ENCODE data around the gene SPG21. TPM values are rescaled to one million over a fixed set of nuclear protein-coding genes. Genes with fewer than 3 reads are reported as not detected.
A peak's percentile ranks its signal among the peaks of the same experiment; 100 is the strongest.

The SPG21 gene
- total and polyA plus RNA-seq, 2 of the 13 experiments (the other 11 are each of a cell fraction or from before 2014, with no cell fraction given), result 36.7 to 42.4 TPM

DNA sequence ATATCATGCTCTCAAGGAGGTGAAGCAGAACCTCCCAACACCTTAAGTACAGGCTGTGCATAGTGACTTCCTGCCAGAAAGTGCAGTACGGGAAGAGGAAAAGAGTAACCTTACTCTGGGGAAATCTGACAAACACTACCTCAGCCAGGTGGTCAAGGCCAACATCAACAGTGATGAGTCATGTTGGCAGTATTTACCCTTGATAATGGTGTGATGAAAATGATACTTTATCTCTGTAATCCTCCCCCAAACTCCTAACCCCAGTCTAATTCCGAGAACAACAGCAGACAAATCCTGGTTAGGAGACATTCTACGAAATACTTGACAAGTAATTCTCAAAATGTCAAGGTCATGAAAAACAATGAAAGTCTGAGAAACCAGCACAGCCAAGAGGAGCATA, 51.5 kb downstream of the SPG21 start (continued):
- TF ChIP-seq REST (IDR thresholded peaks at IDR 0.05; ENCODE audit: borderline replicate concordance in 1 of 2, low read depth in 1 of 2, low read length in 2 of 2) (no peak), ZFP82 (CRISPR knock-in tag; IDR thresholded peaks at IDR 0.05; ENCODE audit: borderline replicate concordance) (no peak), TBP (CRISPR knock-in tag; IDR thresholded peaks at IDR 0.05) (no peak), EED (CRISPR knock-in tag; IDR thresholded peaks at IDR 0.05) (no peak), PITX1 (CRISPR knock-in tag; IDR thresholded peaks at IDR 0.05) (no peak), FLYWCH1 (CRISPR knock-in tag; IDR thresholded peaks at IDR 0.05) (no peak), NFRKB (IDR thresholded peaks at IDR 0.05) (no peak), ZNF639 (CRISPR knock-in tag; conservative IDR thresholded peaks at IDR 0.05) (no peak), TBL1XR1 (IDR thresholded peaks at IDR 0.05; ENCODE audit: borderline replicate concordance, low read length, partially characterized antibody) (peak; percentile 54), ZNF781 (CRISPR knock-in tag; IDR thresholded peaks at IDR 0.05; ENCODE audit: borderline replicate concordance, not compliant biosample characterization) (no peak), ZNF333 (CRISPR knock-in tag; IDR thresholded peaks at IDR 0.05; ENCODE audit: borderline replicate concordance) (no peak), SOX5 (CRISPR knock-in tag; IDR thresholded peaks at IDR 0.05; ENCODE audit: borderline replicate concordance) (peak; percentile 45; the same call in 1 of the 2 replicates), AKAP8 (CRISPR knock-in tag; IDR thresholded peaks at IDR 0.05) (no peak), PRDM15 (CRISPR knock-in tag; IDR thresholded peaks at IDR 0.05) (no peak), ZNF207 (IDR thresholded peaks at IDR 0.05; ENCODE audit: borderline replicate concordance) (no peak), MAFG (CRISPR knock-in tag; IDR thresholded peaks at IDR 0.05) (no peak), HDAC1 (CRISPR knock-in tag; IDR thresholded peaks at IDR 0.05) (peak; percentile 39; the same call in 1 of the 2 replicates)
- TF ChIP-seq, protein P1, sequence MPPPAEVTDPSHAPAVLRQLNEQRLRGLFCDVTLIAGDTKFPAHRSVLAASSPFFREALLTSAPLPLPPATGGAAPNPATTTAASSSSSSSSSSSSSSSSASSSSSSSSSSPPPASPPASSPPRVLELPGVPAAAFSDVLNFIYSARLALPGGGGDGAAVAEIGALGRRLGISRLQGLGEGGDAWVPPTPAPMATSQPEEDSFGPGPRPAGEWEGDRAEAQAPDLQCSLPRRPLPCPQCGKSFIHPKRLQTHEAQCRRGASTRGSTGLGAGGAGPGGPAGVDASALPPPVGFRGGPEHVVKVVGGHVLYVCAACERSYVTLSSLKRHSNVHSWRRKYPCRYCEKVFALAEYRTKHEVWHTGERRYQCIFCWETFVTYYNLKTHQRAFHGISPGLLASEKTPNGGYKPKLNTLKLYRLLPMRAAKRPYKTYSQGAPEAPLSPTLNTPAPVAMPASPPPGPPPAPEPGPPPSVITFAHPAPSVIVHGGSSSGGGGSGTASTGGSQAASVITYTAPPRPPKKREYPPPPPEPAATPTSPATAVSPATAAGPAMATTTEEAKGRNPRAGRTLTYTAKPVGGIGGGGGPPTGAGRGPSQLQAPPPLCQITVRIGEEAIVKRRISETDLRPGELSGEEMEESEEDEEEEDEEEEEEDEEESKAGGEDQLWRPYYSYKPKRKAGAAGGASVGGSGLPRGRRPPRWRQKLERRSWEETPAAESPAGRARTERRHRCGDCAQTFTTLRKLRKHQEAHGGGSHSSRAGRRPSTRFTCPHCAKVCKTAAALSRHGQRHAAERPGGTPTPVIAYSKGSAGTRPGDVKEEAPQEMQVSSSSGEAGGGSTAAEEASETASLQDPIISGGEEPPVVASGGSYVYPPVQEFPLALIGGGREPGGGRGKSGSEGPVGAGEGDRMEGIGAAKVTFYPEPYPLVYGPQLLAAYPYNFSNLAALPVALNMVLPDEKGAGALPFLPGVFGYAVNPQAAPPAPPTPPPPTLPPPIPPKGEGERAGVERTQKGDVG (CRISPR knock-in tag; IDR thresholded peaks at IDR 0.05; ENCODE audit: borderline replicate concordance), result no peak
- TF ChIP-seq, protein P2, sequence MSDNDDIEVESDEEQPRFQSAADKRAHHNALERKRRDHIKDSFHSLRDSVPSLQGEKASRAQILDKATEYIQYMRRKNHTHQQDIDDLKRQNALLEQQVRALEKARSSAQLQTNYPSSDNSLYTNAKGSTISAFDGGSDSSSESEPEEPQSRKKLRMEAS (IDR thresholded peaks at IDR 0.05), result no peak
